ENCODE results near the gene KLHL22.

KLHL22 gene

DNA sequence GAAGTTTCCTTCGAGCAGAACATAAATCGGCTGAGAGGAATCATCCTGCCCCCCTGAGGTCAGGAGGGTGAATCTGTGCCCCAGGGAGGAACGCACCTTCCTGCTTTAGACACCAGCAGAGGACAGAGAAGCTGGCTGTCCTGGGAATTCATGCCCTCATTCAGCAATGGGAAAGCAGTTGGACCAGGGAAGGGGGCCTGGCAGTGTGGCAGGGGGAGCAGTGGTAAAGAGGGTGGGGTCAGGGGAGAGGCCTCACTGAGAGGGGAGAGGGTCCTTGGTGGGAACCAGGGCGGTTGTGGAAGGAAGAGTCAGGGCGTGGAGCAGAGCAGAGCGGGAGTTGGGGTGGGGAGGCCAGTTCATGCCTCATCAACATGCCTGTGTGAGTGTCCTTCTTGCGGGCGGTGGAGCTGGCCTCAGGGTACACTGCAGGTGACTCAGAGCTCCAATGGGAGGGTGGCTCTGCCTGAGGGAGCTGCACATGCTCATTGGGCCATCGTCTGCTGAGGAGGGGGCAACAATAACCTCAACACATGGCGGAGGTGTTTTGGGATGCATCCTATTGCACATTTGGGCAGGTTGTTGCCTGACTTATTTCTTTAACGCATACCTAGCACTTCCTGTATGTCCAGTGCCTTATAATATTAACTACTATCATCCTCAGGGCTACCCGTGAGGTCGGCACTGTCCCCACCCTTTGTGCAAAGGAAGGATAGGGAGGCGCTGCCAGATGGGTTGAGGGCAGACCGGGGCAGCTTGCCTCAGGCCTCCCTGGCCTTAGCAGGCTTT is 35.0 kb upstream of the KLHL22 start:
- DNase-seq (ENCODE audit: low read depth), result no peak
- no peak overlapping the region for H3K4me3 ChIP-seq (ENCODE audit: low read depth, low read length)
- TF ChIP-seq, protein P1, sequence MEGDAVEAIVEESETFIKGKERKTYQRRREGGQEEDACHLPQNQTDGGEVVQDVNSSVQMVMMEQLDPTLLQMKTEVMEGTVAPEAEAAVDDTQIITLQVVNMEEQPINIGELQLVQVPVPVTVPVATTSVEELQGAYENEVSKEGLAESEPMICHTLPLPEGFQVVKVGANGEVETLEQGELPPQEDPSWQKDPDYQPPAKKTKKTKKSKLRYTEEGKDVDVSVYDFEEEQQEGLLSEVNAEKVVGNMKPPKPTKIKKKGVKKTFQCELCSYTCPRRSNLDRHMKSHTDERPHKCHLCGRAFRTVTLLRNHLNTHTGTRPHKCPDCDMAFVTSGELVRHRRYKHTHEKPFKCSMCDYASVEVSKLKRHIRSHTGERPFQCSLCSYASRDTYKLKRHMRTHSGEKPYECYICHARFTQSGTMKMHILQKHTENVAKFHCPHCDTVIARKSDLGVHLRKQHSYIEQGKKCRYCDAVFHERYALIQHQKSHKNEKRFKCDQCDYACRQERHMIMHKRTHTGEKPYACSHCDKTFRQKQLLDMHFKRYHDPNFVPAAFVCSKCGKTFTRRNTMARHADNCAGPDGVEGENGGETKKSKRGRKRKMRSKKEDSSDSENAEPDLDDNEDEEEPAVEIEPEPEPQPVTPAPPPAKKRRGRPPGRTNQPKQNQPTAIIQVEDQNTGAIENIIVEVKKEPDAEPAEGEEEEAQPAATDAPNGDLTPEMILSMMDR (IDR thresholded peaks at IDR 0.05; ENCODE audit: low read depth, low read length, missing control alignments), result no peak

DNA sequence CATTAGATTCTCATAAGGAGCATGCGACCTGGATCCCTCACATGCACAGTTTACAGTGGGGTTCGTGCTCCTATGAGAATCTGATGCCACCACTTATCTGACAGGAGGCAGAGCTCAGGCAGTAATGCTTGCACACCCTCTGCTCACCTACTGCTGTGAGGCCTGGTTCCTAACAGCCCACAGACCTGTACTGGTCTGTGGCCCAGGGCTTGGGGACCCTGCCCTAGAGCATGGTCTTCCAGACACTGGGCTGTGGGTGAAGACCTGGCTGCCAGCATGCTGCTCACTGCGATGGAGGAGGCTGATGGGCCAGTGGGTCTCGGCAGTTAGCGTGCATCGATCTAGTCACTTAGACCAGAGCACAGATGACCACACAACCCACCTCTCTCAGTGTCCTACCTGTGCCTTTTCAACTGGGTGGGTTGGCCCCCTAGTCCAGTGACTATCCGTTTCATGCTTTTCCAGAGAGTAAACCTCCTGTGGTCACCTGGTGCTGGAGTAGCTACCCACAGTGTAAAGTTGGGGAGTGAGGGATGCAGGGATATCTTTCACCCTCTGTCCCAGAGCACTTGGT is 32.9 kb upstream of the KLHL22 start:
- no peak overlapping the region for H3K4me3 ChIP-seq (ENCODE audit: low read depth, low read length)
- TF ChIP-seq, protein P1 (IDR thresholded peaks at IDR 0.05; ENCODE audit: low read depth, low read length, missing control alignments), result no peak
- DNase-seq (ENCODE audit: low read depth), result no peak

DNA sequence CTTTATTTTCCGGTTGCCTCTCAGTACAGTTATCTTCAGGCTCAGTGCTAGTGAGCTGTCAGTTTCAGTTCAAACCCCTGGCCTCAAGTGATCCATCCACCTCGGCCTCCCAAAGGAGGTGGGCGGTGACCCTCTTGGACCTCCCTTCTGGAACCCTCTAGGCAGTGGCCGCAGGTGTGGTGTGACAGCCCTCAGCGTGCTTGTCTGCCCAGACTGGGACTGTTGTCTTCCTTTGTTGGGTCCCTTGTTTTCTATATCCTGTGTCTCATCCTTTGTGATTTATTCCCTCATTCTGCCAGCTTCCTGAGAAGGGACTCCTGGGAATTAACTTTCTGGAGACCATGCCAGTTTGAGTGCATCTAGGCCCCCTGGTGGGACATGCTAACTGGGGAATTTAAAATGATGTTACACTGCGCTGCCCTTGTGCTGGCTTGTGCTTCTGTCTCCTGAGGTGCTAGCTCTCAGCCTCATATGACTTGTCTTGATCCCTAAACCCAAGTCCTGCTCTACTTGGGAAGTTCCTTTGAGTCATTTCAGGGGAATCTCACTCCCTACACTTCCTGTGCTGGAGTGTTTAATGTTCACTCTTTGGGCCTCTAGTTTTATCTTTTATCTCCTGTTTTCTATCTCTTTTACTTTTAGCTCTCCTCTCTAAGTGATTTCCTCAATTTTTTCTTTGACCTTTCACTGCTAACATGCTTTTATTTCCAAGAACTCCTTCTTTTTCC is 31.2 kb upstream of the KLHL22 start:
- TF ChIP-seq, protein P1 (IDR thresholded peaks at IDR 0.05; ENCODE audit: low read depth, low read length, missing control alignments), result no peak

DNA sequence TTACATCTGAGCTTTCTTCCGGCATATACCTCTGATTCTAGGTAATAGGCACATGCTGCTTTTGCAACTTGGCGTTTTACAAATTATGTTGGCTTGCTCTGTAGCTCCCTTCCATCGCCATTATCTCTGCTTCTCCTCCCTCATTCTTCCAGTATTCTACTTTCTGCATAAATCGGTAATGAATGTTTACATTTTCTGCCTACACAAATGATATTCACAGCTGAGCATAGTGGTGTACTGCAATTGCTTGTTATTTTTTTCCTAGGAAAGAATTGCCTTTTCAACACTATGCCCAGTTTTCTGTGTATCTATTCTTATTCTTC is 30.7 kb upstream of the KLHL22 start:
- no peak overlapping the region for H3K4me3 ChIP-seq (ENCODE audit: low read depth, low read length)
- TF ChIP-seq, protein P1 (IDR thresholded peaks at IDR 0.05; ENCODE audit: low read depth, low read length, missing control alignments), result no peak

More for the DNA sequence above, 31.2 kb upstream of the KLHL22 start:
- no peak for DNase-seq (ENCODE audit: low read depth)
- no peak overlapping the region for H3K4me3 ChIP-seq (ENCODE audit: low read depth, low read length)

DNA sequence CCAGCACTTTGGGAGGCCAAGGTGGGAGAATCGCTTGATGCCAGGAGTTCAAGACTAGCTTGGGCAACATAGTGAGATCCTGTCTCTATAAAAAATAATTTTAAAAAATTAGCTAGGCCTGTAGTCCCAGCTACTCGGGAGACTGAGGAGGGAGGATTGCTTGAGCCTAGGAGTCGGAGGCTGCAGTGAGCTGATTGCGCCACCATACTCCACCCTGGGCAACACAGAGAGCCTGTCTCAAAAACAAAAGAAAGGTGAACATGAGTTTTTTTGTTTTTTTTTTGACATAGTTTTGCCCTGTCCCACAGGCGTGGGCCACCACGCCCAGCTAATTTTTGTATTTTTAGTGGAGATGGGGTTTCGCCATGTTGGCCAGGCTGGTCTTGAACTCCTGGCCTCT is 29.5 kb upstream of the KLHL22 start:
- H3K4me3 ChIP-seq (ENCODE audit: low read depth, low read length), result no peak overlapping the region
- TF ChIP-seq, protein P1 (IDR thresholded peaks at IDR 0.05; ENCODE audit: low read depth, low read length, missing control alignments), result no peak
- DNase-seq (ENCODE audit: low read depth), result no peak

More for the DNA sequence above, 30.7 kb upstream of the KLHL22 start:
- no peak for DNase-seq (ENCODE audit: low read depth)

DNA sequence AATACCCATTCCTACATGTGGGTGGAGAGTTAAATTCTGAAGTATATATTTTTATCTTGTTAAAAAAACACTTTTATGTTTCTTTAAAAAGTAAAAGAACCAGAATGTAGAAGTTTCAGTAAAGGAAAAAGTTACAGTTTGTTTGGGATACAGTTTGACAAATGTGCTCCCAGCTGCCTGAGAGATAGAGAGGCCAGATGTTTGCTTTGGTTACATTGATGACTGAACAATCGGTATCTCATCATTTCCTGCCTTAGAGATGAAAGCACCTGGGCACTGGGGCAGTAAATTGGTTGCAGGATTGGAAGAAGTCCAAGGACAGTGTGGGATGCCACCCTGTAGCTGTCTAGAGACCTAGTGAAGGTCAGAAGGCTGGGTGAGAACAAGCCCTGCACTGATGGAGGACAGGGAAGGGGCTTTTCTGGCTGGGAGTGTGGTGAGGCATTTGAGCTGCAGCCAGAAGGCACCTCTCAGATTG is 28.4 kb upstream of the KLHL22 start:
- TF ChIP-seq, protein P1 (IDR thresholded peaks at IDR 0.05; ENCODE audit: low read depth, low read length, missing control alignments), result no peak
- no peak for DNase-seq (ENCODE audit: low read depth)
- H3K4me3 ChIP-seq (ENCODE audit: low read depth, low read length), result no peak overlapping the region
